ENCODE results near the gene ING1.

The ING1 gene

GRCh38 chr13:110756219-110756631 is 42.7 kb downstream of the ING1 start:
- no peak for TF ChIP-seq CTCF (conservative IDR thresholded peaks at IDR 0.05; ENCODE audit: low read depth, low read length)
- no peak overlapping the region for H3K9ac ChIP-seq
- no peak overlapping the region for H3K4me2 ChIP-seq
- no peaks in the 10 kb centered on the region for H3K4me1 ChIP-seq (ENCODE audit: low read depth, poor library complexity, severe bottlenecking)
- no peaks in the 10 kb centered on the region for H3K27me3 ChIP-seq (ENCODE audit: insufficient read depth, low read depth)
- H3K79me2 ChIP-seq (ENCODE audit: insufficient read depth, low read depth) = no peaks in the 10 kb centered on the region
- H3K4me3 ChIP-seq (IDR thresholded peaks at IDR 0.05; ENCODE audit: insufficient read depth, low read depth, low read length) = no peak overlapping the region
- no peaks in the 10 kb centered on the region for H3K36me3 ChIP-seq (ENCODE audit: insufficient read depth)
- no peak overlapping the region for H3K27ac ChIP-seq
- no peaks in the 10 kb centered on the region for H4K20me1 ChIP-seq (ENCODE audit: insufficient read depth)
- no peak overlapping the region for H2AFZ ChIP-seq (ENCODE audit: low read depth)

GRCh38 chr13:110757296-110757695 is 43.8 kb downstream of the ING1 start:
- Histone ChIP-seq H3K4me3 (IDR thresholded peaks at IDR 0.05; ENCODE audit: insufficient read depth, low read depth, low read length) (no peak overlapping the region), H3K27me3 (ENCODE audit: insufficient read depth, low read depth) (no peaks in the 10 kb centered on the region), H3K27ac (no peak overlapping the region), H3K4me2 (no peak overlapping the region), H3K9ac (no peak overlapping the region), H3K4me1 (ENCODE audit: low read depth, poor library complexity, severe bottlenecking) (no peaks in the 10 kb centered on the region), H2AFZ (ENCODE audit: low read depth) (no peak overlapping the region), H3K79me2 (ENCODE audit: insufficient read depth, low read depth) (no peaks in the 10 kb centered on the region), H3K36me3 (ENCODE audit: insufficient read depth) (no peaks in the 10 kb centered on the region), H4K20me1 (ENCODE audit: insufficient read depth) (no peaks in the 10 kb centered on the region)
- TF ChIP-seq CTCF (conservative IDR thresholded peaks at IDR 0.05; ENCODE audit: low read depth, low read length) = no peak

GRCh38 chr13:110758195-110758805 is 44.8 kb downstream of the ING1 start:
- H3K4me2 ChIP-seq = no peak overlapping the region
- no peak overlapping the region for H3K9ac ChIP-seq
- no peaks in the 10 kb centered on the region for H3K4me1 ChIP-seq (ENCODE audit: low read depth, poor library complexity, severe bottlenecking)
- H3K27ac ChIP-seq = no peak overlapping the region
- no peaks in the 10 kb centered on the region for H3K36me3 ChIP-seq (ENCODE audit: insufficient read depth)
- H3K4me3 ChIP-seq (IDR thresholded peaks at IDR 0.05; ENCODE audit: insufficient read depth, low read depth, low read length) = no peak overlapping the region
- no peak for TF ChIP-seq CTCF (conservative IDR thresholded peaks at IDR 0.05; ENCODE audit: low read depth, low read length)
- no peaks in the 10 kb centered on the region for H4K20me1 ChIP-seq (ENCODE audit: insufficient read depth)
- H3K27me3 ChIP-seq (ENCODE audit: insufficient read depth, low read depth) = no peaks in the 10 kb centered on the region
- no peaks in the 10 kb centered on the region for H3K79me2 ChIP-seq (ENCODE audit: insufficient read depth, low read depth)
- H2AFZ ChIP-seq (ENCODE audit: low read depth) = no peak overlapping the region

- no peak overlapping the region for H3K4me3 ChIP-seq (IDR thresholded peaks at IDR 0.05; ENCODE audit: insufficient read depth, low read depth, low read length)
- no peaks in the 10 kb centered on the region for H3K79me2 ChIP-seq (ENCODE audit: insufficient read depth, low read depth)
- no peaks in the 10 kb centered on the region for H3K36me3 ChIP-seq (ENCODE audit: insufficient read depth)
- H3K4me1 ChIP-seq (ENCODE audit: low read depth, poor library complexity, severe bottlenecking) = no peaks in the 10 kb centered on the region
- no peak for TF ChIP-seq CTCF (conservative IDR thresholded peaks at IDR 0.05; ENCODE audit: low read depth, low read length)
- H3K9ac ChIP-seq = no peak overlapping the region
- no peak overlapping the region for H2AFZ ChIP-seq (ENCODE audit: low read depth)
- no peaks in the 10 kb centered on the region for H4K20me1 ChIP-seq (ENCODE audit: insufficient read depth)
- H3K27ac ChIP-seq = no peak overlapping the region
- no peaks in the 10 kb centered on the region for H3K27me3 ChIP-seq (ENCODE audit: insufficient read depth, low read depth)
- H3K4me2 ChIP-seq = no peak overlapping the region
Observed at GRCh38 chr13:110759710-110760109, 46.2 kb downstream of the ING1 start.

Data from KMS-11 (cell line).